ENCODE data around the gene TMEM178B. TPM values are rescaled to one million over a fixed set of nuclear protein-coding genes. Genes with fewer than 3 reads are reported as not detected.

Gene TMEM178B
- total RNA-seq, 1 experiment from 2014 or later, result 0.11 TPM

DNA sequence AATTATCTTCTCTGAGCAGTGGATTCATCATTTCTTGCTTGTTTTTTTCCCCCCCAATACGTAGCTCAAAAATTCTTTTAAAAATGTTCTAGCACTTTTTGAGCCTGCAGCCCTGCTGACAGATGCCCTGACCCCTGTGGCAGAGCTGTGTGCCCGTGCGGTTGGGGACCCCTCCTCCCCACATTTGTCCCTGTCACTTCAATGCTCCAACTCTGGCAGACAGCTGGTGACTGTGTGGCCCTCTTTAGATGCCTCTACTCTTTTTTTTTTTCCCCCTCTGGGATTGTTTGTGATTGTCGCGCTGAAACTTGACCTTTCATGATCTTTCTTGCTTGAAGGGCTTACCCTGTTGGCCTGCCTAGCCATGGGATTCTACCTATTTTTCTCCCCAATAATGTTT lies 214.1 kb downstream of the TMEM178B start:
- Mint-ChIP-seq H3K27ac (ENCODE audit: unreplicated experiment) (no peak overlapping the region), H3K9me3 (ENCODE audit: unreplicated experiment) (no peaks in the 10 kb centered on the region), H3K4me1 (ENCODE audit: low read depth, unreplicated experiment) (no peaks in the 10 kb centered on the region), H3K4me3 (ENCODE audit: unreplicated experiment) (no peak overlapping the region), H3K27me3 (ENCODE audit: insufficient read depth, unreplicated experiment) (peaks cover 14% of the 10 kb centered on the region), H3K36me3 (ENCODE audit: insufficient read depth, unreplicated experiment) (no peaks in the 10 kb centered on the region)
- DNase-seq, result no peak
- TF ChIP-seq, protein P1, sequence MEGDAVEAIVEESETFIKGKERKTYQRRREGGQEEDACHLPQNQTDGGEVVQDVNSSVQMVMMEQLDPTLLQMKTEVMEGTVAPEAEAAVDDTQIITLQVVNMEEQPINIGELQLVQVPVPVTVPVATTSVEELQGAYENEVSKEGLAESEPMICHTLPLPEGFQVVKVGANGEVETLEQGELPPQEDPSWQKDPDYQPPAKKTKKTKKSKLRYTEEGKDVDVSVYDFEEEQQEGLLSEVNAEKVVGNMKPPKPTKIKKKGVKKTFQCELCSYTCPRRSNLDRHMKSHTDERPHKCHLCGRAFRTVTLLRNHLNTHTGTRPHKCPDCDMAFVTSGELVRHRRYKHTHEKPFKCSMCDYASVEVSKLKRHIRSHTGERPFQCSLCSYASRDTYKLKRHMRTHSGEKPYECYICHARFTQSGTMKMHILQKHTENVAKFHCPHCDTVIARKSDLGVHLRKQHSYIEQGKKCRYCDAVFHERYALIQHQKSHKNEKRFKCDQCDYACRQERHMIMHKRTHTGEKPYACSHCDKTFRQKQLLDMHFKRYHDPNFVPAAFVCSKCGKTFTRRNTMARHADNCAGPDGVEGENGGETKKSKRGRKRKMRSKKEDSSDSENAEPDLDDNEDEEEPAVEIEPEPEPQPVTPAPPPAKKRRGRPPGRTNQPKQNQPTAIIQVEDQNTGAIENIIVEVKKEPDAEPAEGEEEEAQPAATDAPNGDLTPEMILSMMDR (IDR thresholded peaks at IDR 0.05; ENCODE audit: insufficient read depth in 1 of 2, low read depth in 1 of 2, low read length in 1 of 2, severe bottlenecking in 1 of 2, unreplicated experiment in 1 of 2), result no peak
- intact Hi-C loops (cut with micrococcal nuclease; ENCODE audit: unreplicated experiment), result no loop called here
- POLR2A ChIA-PET, result no interaction called here
- BruUV-seq (replicated peaks), result no TSS peak
- CTCF ChIA-PET, result no interaction called here
- no peaks in the 10 kb centered on the region for H3K27me3 ChIP-seq (replicated peaks; ENCODE audit: control insufficient read depth, insufficient read depth, low read length)
- H3K36me3 ChIP-seq (ENCODE audit: control insufficient read depth, insufficient read depth, low read length), result no peaks in the 10 kb centered on the region
- H3K4me3 ChIP-seq (ENCODE audit: low read depth, low read length), result no peak overlapping the region
- H3K9me3 ChIP-seq, result no peaks in the 10 kb centered on the region
- H3K4me1 ChIP-seq, result peaks cover 4% of the 10 kb centered on the region

DNA sequence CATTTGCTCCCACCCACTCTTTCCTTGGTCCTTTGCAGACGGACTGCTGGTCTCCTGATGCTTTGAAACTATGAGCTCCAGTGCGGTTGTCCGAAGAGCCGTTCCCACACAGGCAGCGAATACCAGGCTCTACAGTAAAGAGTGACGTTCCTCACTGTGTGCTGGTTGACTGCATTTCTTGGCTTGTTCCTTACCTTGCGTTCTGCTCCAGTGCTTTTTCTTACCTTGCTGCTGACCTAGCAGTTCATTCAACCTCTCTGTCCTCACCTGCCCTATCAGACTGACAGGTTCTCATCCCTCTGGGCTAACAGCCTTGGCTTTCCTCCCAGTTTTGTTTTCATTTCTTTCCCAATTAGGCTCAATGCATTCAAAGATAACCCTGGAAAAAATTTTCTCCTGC lies 214.8 kb downstream of the TMEM178B start:
- CTCF ChIA-PET, result no interaction called here
- Mint-ChIP-seq H3K9me3 (ENCODE audit: unreplicated experiment) (no peaks in the 10 kb centered on the region), H3K36me3 (ENCODE audit: insufficient read depth, unreplicated experiment) (no peaks in the 10 kb centered on the region), H3K4me1 (ENCODE audit: low read depth, unreplicated experiment) (no peaks in the 10 kb centered on the region), H3K27me3 (ENCODE audit: insufficient read depth, unreplicated experiment) (peaks cover 14% of the 10 kb centered on the region), H3K4me3 (ENCODE audit: unreplicated experiment) (no peak overlapping the region), H3K27ac (ENCODE audit: unreplicated experiment) (no peak overlapping the region)
- intact Hi-C loops (cut with micrococcal nuclease; ENCODE audit: unreplicated experiment), result no loop called here
- DNase-seq, result no peak
- Histone ChIP-seq H3K36me3 (ENCODE audit: control insufficient read depth, insufficient read depth, low read length) (no peaks in the 10 kb centered on the region), H3K4me1 (no peaks in the 10 kb centered on the region), H3K27me3 (replicated peaks; ENCODE audit: control insufficient read depth, insufficient read depth, low read length) (no peaks in the 10 kb centered on the region), H3K4me3 (ENCODE audit: low read depth, low read length) (no peak overlapping the region), H3K9me3 (no peaks in the 10 kb centered on the region)
- POLR2A ChIA-PET, result no interaction called here
- TF ChIP-seq, protein P1 (IDR thresholded peaks at IDR 0.05; ENCODE audit: insufficient read depth in 1 of 2, low read depth in 1 of 2, low read length in 1 of 2, severe bottlenecking in 1 of 2, unreplicated experiment in 1 of 2), result no peak
- BruUV-seq (replicated peaks), result no TSS peak

DNA sequence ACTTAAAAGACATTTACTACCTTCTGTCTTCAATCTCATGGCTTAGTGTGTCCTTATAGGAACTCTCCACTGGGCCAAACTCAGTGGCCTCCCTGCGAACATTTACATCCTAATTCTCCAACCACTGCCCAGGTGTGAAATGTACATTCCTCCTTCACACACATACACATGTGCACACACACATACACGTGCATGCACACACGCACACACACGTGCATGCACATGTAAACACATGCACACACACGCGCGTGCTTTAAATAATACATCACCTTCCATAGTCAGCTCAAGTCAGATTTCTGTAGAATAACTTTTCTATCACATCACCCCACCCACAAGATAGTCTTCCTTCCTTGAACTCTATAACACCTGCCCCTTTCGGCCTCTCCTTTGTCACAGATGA lies 216.5 kb downstream of the TMEM178B start:
- Mint-ChIP-seq H3K36me3 (ENCODE audit: insufficient read depth, unreplicated experiment) (no peaks in the 10 kb centered on the region), H3K9me3 (ENCODE audit: unreplicated experiment) (no peaks in the 10 kb centered on the region), H3K4me3 (ENCODE audit: unreplicated experiment) (no peak overlapping the region), H3K4me1 (ENCODE audit: low read depth, unreplicated experiment) (no peaks in the 10 kb centered on the region), H3K27ac (ENCODE audit: unreplicated experiment) (no peak overlapping the region), H3K27me3 (ENCODE audit: insufficient read depth, unreplicated experiment) (peaks cover 14% of the 10 kb centered on the region)
- H3K27me3 ChIP-seq (replicated peaks; ENCODE audit: control insufficient read depth, insufficient read depth, low read length), result no peaks in the 10 kb centered on the region
- DNase-seq, result no peak
- ChIA-PET CTCF (no interaction called here), POLR2A (no interaction called here)
- no peaks in the 10 kb centered on the region for H3K9me3 ChIP-seq
- H3K36me3 ChIP-seq (ENCODE audit: control insufficient read depth, insufficient read depth, low read length), result no peaks in the 10 kb centered on the region
- TF ChIP-seq, protein P1 (IDR thresholded peaks at IDR 0.05; ENCODE audit: insufficient read depth in 1 of 2, low read depth in 1 of 2, low read length in 1 of 2, severe bottlenecking in 1 of 2, unreplicated experiment in 1 of 2), result no peak
- H3K4me1 ChIP-seq, result no peaks in the 10 kb centered on the region
- no TSS peak for BruUV-seq (replicated peaks)
- H3K4me3 ChIP-seq (ENCODE audit: low read depth, low read length), result no peak overlapping the region
- intact Hi-C loops (cut with micrococcal nuclease; ENCODE audit: unreplicated experiment), result no loop called here

Measured in Caco-2 (cell line).